GM21526 (cell line): Measurements from ENCODE around the gene C19orf33.

Experiments
- ATAC-seq: cut with Tn5 transposase; IDR thresholded peaks from one replicate; pipeline ENCODE4 v1.9.1; 2021; ENCODE audit warnings: moderate library complexity; ENCODE audit not compliant: unreplicated experiment, low FRiP score

C19orf33 gene

GRCh38 chr19:38278751-38279150 is 25.3 kb upstream of the C19orf33 start:
- ATAC-seq, result no peak

DNA sequence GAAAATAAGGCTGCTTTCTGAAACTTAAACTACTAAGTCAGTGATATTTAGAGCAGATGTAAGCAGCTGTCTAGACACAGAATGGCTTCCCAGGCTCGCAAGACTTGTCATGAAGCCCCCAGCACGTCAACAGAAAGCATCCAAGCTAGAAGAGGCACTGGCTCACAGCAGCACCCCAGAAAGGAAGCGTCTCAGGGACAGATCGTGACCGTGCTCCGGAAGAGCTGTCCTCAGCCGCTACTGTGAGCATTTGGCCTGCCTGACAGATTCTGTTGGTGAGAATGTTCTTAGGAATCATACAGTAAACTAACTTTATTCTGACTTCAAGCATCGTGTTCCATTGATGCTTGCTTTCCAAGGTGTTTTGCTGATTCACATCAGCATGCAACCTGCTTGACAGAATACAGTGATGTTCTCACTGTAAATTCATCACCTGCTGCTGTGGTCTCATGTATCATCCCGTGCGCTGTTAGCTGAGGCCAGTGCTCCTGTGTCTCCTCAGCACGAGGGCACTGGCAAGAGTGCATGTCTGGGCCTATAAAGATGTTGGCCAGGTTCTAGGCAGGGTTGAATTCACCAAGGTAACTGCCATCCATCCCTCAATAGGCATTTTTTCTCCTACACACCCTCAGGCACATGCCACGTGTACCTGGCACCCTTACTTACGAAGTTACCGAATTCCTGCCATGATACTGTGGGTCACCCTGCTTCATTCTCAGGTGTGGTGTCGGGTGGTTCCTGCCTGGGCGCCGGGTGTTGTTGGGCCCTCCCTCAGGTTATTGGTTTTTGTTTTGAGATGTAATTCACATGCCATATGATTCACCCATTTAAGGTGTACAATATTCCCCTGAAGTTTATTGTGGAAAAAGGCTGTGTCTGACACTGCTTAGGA is 23.8 kb upstream of the C19orf33 start:
- no peak for ATAC-seq

DNA sequence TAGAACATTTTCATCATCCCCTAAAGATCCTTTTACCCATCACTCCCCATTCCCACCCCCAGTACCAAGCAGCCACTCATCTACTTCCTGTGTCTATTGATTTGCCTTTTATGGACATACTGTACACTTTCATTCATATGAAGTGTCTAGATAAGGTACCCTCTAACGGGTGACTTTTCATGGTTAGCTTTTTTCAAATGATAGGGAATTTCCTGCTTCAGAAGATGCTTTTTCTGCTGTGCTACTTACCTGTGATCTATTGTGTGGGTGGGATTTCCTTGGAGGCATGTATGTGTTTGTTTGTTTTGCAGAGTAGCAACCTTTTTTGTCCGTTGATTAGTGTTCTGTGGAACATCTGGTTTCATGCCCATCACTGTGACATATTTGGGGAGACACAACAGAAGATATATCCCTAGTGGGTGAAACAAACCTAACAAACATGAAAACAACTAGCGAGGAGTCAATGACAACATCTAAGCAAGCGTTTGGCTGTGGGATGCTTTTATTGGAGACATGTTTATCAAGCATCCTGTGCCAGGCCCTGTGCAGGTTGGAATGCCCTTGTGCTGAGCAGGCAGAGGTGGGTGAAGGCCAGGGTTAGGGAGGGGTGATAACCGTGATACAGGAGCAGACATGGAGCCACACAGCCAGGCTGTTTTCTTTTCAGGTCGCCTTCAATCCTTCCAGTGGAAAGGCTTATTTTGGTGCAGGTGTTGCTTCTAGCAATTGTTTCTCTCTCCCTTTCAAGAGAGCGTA is 22.1 kb upstream of the C19orf33 start:
- ATAC-seq, result no peak

DNA sequence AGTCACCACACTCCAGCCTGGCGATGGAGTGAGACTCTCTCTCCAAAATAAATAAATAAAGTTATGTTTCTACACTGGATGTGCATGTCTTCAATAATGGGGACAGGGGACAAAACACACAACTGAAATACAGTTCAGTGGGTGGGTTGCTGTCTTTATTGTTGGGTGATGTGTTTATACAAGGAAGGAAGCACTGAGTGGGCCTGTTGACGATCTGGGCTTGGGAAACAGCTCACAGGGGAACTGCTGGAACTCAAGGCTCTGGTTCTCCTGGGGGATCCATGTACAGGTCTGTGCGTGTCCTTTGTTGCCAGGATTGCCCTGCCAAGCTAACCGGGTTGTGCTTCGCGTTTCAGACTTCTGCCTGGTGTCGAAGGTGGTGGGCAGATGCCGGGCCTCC is 20.8 kb upstream of the C19orf33 start:
- ATAC-seq, result no peak

GRCh38 chr19:38284422-38284821 is 19.6 kb upstream of the C19orf33 start:
- no peak for ATAC-seq

- no peak for ATAC-seq
Measured at GRCh38 chr19:38285567-38285966, 18.5 kb upstream of the C19orf33 start.

DNA sequence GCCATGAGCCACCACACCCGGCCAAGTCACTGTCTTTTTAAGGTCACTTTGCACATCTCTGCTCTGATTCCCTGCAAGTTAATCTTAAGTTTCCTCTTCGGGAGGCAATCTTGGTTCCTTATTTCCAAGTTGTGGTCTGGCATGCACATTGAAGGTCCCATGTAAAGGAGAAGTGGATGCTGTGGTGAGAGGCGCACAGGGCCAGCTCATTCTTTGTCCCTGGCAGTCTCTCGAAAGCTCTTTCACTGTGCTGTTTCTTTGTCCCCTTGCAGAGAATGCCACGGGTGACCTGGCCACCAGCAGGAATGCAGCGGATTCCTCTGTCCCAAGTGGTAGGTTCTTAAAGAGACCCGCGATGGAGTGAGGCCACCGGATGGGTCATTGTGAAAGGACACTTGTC is 16.4 kb upstream of the C19orf33 start:
- ATAC-seq, result no peak

DNA sequence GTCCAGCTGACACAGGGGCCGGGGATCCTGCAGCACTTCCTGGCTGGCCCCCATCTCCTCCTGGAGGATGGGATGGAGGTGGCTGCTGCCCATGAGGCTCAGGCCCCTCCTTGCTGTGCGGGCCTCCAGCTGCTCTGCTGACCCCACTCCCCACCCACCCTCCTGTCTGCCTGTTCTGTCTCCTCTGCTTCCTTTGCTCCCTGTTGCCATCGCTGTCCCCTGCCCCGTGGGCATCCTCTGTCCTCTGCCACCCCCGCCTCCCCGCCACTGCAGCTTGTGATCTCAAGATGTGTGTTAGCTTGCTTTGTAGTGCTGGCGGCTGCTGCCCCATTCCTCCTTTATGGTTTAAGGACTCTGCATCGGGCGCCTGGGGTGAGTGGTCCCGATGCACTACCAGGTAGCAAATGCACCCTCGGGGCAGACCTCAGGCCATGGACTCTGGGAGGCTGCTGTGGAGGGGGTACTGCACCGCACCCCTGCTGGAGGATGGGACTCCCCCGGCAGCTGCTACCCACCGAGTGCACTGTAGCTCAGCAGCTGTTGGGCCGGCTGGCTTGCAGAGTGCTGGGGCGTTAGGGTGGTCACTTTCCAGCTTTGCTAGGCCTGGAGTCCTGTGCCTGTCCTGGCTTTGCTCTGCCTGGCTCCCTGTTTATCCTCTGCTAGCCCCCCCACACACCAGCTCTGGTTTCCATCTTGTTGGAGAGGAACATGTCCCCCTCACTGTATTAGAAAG is 15.8 kb upstream of the C19orf33 start:
- no peak for ATAC-seq

DNA sequence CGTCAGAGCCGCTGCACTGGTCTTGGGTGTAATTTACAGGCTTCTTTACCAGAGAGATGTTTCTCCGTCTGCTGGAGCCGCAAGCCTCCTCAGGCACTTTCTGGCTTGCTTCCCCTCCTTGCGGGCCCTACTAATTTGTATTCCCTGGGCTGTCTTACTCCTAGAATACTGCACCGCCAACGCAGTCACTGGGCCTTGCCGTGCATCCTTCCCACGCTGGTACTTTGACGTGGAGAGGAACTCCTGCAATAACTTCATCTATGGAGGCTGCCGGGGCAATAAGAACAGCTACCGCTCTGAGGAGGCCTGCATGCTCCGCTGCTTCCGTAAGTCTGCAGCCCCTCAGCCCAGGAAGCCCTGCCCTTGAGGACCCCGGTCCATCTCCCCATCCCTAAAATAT is 14.1 kb upstream of the C19orf33 start:
- ATAC-seq, result no peak

DNA sequence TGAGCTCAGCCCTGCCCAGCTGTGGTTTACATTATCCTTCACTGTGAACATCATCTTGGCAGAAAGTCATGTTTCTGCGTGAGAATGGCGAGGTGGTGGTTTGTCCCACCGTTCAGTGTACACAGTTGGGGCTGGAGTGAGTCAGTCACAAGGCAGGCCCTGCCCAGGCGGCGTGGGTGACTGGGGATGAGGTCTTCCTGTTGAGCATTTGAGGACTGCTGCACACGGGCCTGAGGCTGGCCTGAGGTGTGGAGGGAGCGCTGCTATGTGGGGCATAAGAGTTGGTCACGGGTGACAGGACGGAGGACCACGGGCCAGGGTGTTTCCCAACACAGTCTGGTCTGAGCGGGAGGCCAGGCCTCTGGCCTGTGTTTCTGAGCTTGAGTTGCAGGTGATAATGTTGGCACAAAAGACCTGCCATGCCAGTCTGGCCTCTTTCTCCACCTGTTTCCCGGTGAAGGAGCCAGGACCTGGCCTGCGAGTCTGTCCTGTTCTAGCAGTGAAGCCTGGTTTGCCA is 13.4 kb upstream of the C19orf33 start:
- ATAC-seq, result no peak

- ATAC-seq, result no peak
Measured at GRCh38 chr19:38291855-38292254, 12.2 kb upstream of the C19orf33 start.

- ATAC-seq, result no peak
Measured at GRCh38 chr19:38293281-38293680, 10.8 kb upstream of the C19orf33 start.

DNA sequence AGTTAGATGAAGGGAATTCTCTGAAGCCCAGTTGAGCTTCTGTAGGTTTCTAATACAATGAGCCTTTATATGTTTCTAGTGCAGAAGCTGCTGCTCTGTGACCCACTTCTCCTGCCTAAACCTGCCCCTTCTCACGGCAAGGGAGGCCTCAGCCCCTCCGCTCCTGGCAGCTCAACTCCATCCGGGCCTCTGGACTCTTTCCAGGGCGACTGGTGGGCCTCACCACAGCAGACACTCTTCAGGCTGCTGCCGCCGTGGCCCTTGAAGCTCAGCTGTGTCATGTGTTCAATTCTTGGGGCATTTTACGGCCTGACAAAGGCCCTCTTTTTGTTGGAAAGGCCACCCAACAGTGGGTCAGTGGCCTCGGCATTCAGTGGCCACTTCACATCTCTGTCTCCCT is 10.0 kb upstream of the C19orf33 start:
- no peak for ATAC-seq

- no peak for ATAC-seq
Measured at GRCh38 chr19:38298821-38299680, 5.0 kb upstream of the C19orf33 start.

DNA sequence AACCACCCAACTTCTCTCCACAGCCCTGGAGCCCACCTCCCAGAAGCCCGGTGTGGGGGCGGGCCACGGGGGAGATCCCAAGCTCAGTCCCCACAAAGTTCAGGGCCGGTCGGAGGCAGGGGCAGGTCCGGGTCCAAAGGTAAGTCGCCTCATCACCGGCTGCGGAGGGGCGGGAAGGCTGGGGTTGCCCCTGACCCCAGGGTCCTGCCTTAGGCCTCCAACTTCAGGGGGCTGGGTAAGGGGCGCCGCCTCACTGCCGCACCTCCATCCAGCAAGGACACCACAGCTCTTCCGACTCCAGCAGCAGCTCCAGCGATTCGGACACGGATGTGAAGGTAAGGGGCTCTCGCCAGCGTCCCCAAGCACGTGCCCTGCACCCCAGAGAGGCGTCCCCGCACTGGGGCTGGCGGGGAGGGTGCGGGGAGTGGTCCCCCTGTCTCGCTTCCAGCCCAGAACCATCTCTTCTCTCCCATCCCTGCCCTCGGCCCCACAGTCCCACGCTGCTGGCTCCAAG is 358 bp downstream of the C19orf33 start:
- no peak for ATAC-seq

DNA sequence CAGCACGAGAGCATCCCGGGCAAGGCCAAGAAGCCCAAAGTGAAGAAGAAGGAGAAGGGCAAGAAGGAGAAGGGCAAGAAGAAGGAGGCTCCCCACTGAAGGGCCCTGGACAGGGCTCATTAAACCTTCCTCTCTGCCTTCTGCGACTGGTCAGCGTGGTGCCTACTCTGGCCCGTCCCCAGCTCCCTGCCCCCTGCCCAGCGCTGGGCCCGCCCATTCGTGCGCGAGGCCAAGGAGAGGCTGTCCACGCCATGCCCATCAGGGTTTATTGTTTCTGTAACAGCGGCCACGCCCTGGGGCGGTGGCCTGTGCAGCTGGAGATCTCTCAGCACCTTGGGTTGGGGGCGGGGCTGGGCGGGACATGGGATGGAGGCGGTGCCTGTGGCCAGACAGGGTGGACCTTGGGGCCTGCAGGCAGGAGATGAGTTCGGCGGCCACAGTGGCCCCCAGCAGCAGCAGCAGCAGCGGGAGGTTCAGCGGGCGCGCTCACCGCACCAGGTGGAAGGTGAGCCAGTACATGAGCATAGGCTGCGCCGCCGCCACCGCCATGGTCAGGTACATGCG is 897 bp downstream of the C19orf33 start:
- no peak for ATAC-seq

DNA sequence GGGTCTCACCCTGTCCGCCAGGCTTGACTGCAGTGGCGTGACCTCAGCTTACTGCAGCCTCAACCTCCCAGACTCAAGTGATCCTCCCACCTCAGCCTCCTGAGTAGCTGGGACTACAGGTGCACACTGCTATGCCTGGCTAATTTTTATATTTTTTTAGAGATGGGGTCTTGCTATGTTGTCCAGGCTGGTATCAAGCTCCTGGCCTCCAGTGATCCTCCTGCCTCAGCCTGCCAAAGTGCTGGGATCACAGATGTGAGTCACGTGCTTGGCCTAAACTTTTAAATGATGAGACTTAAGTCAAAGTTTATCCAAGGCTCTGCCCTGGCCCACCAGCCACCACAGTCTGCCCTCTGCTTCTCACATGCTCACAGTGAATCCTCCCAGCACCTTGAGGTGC is 2.2 kb downstream of the C19orf33 start:
- no peak for ATAC-seq

GRCh38 chr19:38307076-38307475 is 3.0 kb downstream of the C19orf33 start:
- ATAC-seq, result no peak

- no peak for ATAC-seq
Measured at GRCh38 chr19:38307597-38307996, 3.5 kb downstream of the C19orf33 start.
